Measurements from ENCODE around the gene MYO15A. TPM values are rescaled to one million over a fixed set of nuclear protein-coding genes. Genes with fewer than 3 reads are reported as not detected.
"Not testable (repeated sequence)": the region's sequence is repeated elsewhere in the genome, so short reads cannot be mapped to it uniquely, and the experiment has no call there.

Gene MYO15A
- polyA plus RNA-seq, 3 donors: 0.31 to 4.4 (median 0.56) TPM

GRCh38 chr17:18208092-18208491 lies 99.5 kb downstream of the MYO15A start:
- Histone ChIP-seq H3K4me2 (replicated peaks; ENCODE audit: extremely low read depth, low read length, poor library complexity, severe bottlenecking) (no peak overlapping the region), H3K9me3 (replicated peaks in 1 of 2; ENCODE audit: control insufficient read depth in 1 of 2, insufficient read depth in 1 of 2, low read length in 2 of 2) (no peaks in the 10 kb centered on the region), H3K4me3 (replicated peaks in 1 of 3; ENCODE audit: low read depth in 2 of 3, low read length in 3 of 3) (no peak overlapping the region), H3K79me2 (ENCODE audit: insufficient read depth, low read length) (peaks cover 18% of the 10 kb centered on the region), H3K4me1 (ENCODE audit: control insufficient read depth in 1 of 2, insufficient read depth in 2 of 2, low read length in 2 of 2) (no peaks in the 10 kb centered on the region), H3K27ac (ENCODE audit: low read depth in 1 of 2, low read length in 2 of 2) (no peak overlapping the region), H2AFZ (ENCODE audit: insufficient read depth, low read depth, low read length, poor library complexity, severe bottlenecking) (no peak overlapping the region), H3K9ac (ENCODE audit: insufficient read depth, low read length, poor library complexity, severe bottlenecking) (no peak overlapping the region), H3K27me3 (ENCODE audit: control insufficient read depth in 2 of 2, insufficient read depth in 2 of 2, low read length in 2 of 2) (no peaks in the 10 kb centered on the region), H4K20me1 (ENCODE audit: insufficient read depth, low read length) (peaks cover 64% of the 10 kb centered on the region), H3K36me3 (replicated peaks in 1 of 2; ENCODE audit: control insufficient read depth in 1 of 2, insufficient read depth in 2 of 2, low read length in 2 of 2) (peaks cover 73 to 80% of the 10 kb centered on the region in 2 donors)
- WGBS (ENCODE audit: insufficient coverage): 95% methylated on average over 14 of the region's 19 CpGs
- Mint-ChIP-seq H3K27ac (no peak overlapping the region), H3K27me3 (ENCODE audit: low read depth in 3 of 3) (peaks cover 0 to 1% (median 1%) of the 10 kb centered on the region in 3 donors), H3K9me3 (no peaks in the 10 kb centered on the region), H3K4me1 (no peaks in the 10 kb centered on the region), H3K36me3 (peaks cover 59 to 82% of the 10 kb centered on the region in 2 donors), H3K4me3 (no peak overlapping the region)
- no peak for TF ChIP-seq CTCF (IDR thresholded peaks at IDR 0.05)
- DNase-seq: no peak
- intact Hi-C loops (cut with micrococcal nuclease): no loop called here

- no peak overlapping the region for H3K4me2 ChIP-seq (replicated peaks; ENCODE audit: extremely low read depth, low read length, poor library complexity, severe bottlenecking)
- Mint-ChIP-seq H3K36me3 (peaks cover 19 to 31% of the 10 kb centered on the region in 2 donors), H3K9me3 (no peaks in the 10 kb centered on the region), H3K27me3 (ENCODE audit: low read depth in 3 of 3) (peaks cover 0 to 2% (median 1%) of the 10 kb centered on the region in 3 donors), H3K4me1 (no peaks in the 10 kb centered on the region), H3K4me3 (no peak overlapping the region), H3K27ac (peak overlapping the region in 2 of 7 donors; percentile 51 to 58)
- H3K4me3 ChIP-seq (replicated peaks in 1 of 3; ENCODE audit: low read depth in 2 of 3, low read length in 3 of 3): no peak overlapping the region
- WGBS (ENCODE audit: insufficient coverage): 78% methylated on average over 5 of the region's 7 CpGs
- H3K27ac ChIP-seq (ENCODE audit: low read depth in 1 of 2, low read length in 2 of 2): no peak overlapping the region
- no peaks in the 10 kb centered on the region for H3K4me1 ChIP-seq (ENCODE audit: control insufficient read depth in 1 of 2, insufficient read depth in 2 of 2, low read length in 2 of 2)
- no peak overlapping the region for H3K9ac ChIP-seq (ENCODE audit: insufficient read depth, low read length, poor library complexity, severe bottlenecking)
- intact Hi-C loops (cut with micrococcal nuclease): no loop called here
- H2AFZ ChIP-seq (ENCODE audit: insufficient read depth, low read depth, low read length, poor library complexity, severe bottlenecking): no peak overlapping the region
- DNase-seq: no peak
- H3K27me3 ChIP-seq (ENCODE audit: control insufficient read depth in 2 of 2, insufficient read depth in 2 of 2, low read length in 2 of 2): no peaks in the 10 kb centered on the region
- TF ChIP-seq CTCF (IDR thresholded peaks at IDR 0.05): no peak
- H3K36me3 ChIP-seq (replicated peaks in 1 of 2; ENCODE audit: control insufficient read depth in 1 of 2, insufficient read depth in 2 of 2, low read length in 2 of 2): peaks cover 22 to 23% of the 10 kb centered on the region in 2 donors
- no peaks in the 10 kb centered on the region for H3K9me3 ChIP-seq (replicated peaks in 1 of 2; ENCODE audit: control insufficient read depth in 1 of 2, insufficient read depth in 1 of 2, low read length in 2 of 2)
- H4K20me1 ChIP-seq (ENCODE audit: insufficient read depth, low read length): peaks cover 17% of the 10 kb centered on the region
- no peaks in the 10 kb centered on the region for H3K79me2 ChIP-seq (ENCODE audit: insufficient read depth, low read length)
These were observed 105.2 kb downstream of the MYO15A start for GRCh38 chr17:18213666-18214270.

GRCh38 chr17:18216906-18217305 lies 108.3 kb downstream of the MYO15A start:
- H3K79me2 ChIP-seq (ENCODE audit: insufficient read depth, low read length); intact Hi-C loops (cut with micrococcal nuclease); H3K27ac Mint-ChIP-seq; H3K4me1 ChIP-seq (ENCODE audit: control insufficient read depth in 1 of 2, insufficient read depth in 2 of 2, low read length in 2 of 2); H3K9me3 Mint-ChIP-seq; H3K36me3 Mint-ChIP-seq; H3K9ac ChIP-seq (ENCODE audit: insufficient read depth, low read length, poor library complexity, severe bottlenecking); H3K27me3 ChIP-seq (ENCODE audit: control insufficient read depth in 2 of 2, insufficient read depth in 2 of 2, low read length in 2 of 2); H3K4me3 Mint-ChIP-seq; H3K27me3 Mint-ChIP-seq (ENCODE audit: low read depth in 3 of 3); DNase-seq; H3K4me1 Mint-ChIP-seq; H3K4me3 ChIP-seq (replicated peaks in 1 of 3; ENCODE audit: low read depth in 2 of 3, low read length in 3 of 3); H3K27ac ChIP-seq (ENCODE audit: low read depth in 1 of 2, low read length in 2 of 2); H3K4me2 ChIP-seq (replicated peaks; ENCODE audit: extremely low read depth, low read length, poor library complexity, severe bottlenecking); H2AFZ ChIP-seq (ENCODE audit: insufficient read depth, low read depth, low read length, poor library complexity, severe bottlenecking); H4K20me1 ChIP-seq (ENCODE audit: insufficient read depth, low read length); H3K36me3 ChIP-seq (replicated peaks in 1 of 2; ENCODE audit: control insufficient read depth in 1 of 2, insufficient read depth in 2 of 2, low read length in 2 of 2); H3K9me3 ChIP-seq (replicated peaks in 1 of 2; ENCODE audit: control insufficient read depth in 1 of 2, insufficient read depth in 1 of 2, low read length in 2 of 2): not testable (repeated sequence)
- 94% methylated on average over 5 of the region's 11 CpGs for WGBS (ENCODE audit: insufficient coverage)

Measured in CD14-positive monocyte (primary cell).